HEK293 (cell line): ENCODE results near the gene GCNT2.
A peak's percentile ranks its signal among the peaks of the same experiment; 100 is the strongest.

Experiments used
- CTCF ChIA-PET: fragments of 350-600 bp; formaldehyde crosslinking; extraction: SDS; loops from one replicate; lab custom pipeline; 2021; ENCODE audit warnings: antibody characterized with exemption; lab: Yijun Ruan, JAX
- POLR2A ChIA-PET: fragments of 300-600 bp; formaldehyde crosslinking; extraction: SDS; loops from one replicate; lab custom pipeline; 2020; ENCODE audit warnings: antibody characterized with exemption, inconsistent platforms; lab: Yijun Ruan, JAX
- H3K27ac ChIP-seq: fragments of 200-500 bp; sonication (Bioruptor generic); 2 replicates; pipeline ENCODE4 v1.5.1; 2014; ENCODE audit warnings: low read depth, low read length, control low read depth, inconsistent platforms; ENCODE audit errors: extremely low read depth
- H3K36me3 ChIP-seq, 2 experiments: fragments of 200-500 bp in 1 of 2; sonication (Bioruptor generic) in 1 of 2; 1 replicate in 1 of 2; 2 replicates in 1 of 2; pipeline ENCODE4 v1.5.1; 2014 to 2017; ENCODE audit warnings: inconsistent platforms in 2 of 2, low read length in 2 of 2; ENCODE audit not compliant: control insufficient read depth in 2 of 2, insufficient read depth in 1 of 2
- H3K4me1 ChIP-seq: fragments of 200-500 bp; sonication (Bioruptor generic); 2 replicates; pipeline ENCODE4 v1.5.1; 2014; ENCODE audit warnings: mild to moderate bottlenecking, low read length, inconsistent platforms; ENCODE audit not compliant: control insufficient read depth, insufficient read depth
- H3K4me3 ChIP-seq: 2 replicates; pipeline ENCODE4 v1.5.1; 2011; ENCODE audit warnings: low read depth, mild to moderate bottlenecking, control low read depth, low read length, moderate library complexity
- H3K9me3 ChIP-seq: fragments of 200-500 bp; sonication (Bioruptor generic); 2 replicates; pipeline ENCODE4 v1.5.1; 2014; ENCODE audit warnings: low read depth, low read length, inconsistent platforms; ENCODE audit not compliant: control insufficient read depth, insufficient read depth
- FEZF1 ChIP-seq: fragments of 450-650 bp; formaldehyde crosslinking; IDR thresholded peaks from 2 replicates; pipeline ENCODE4 v1.5.1; 2016; ENCODE audit warnings: missing biosample characterization, missing genetic modification characterization
- GLIS1 ChIP-seq: fragments of 450-650 bp; formaldehyde crosslinking; IDR thresholded peaks from 2 replicates; pipeline ENCODE4 v1.5.1; 2016; ENCODE audit warnings: missing biosample characterization, missing genetic modification characterization
- HOXD13 ChIP-seq: sonication (generic); formaldehyde crosslinking; IDR thresholded peaks from 2 replicates; pipeline ENCODE4 v1.8.0; 2022; ENCODE audit warnings: missing genetic modification reagents, borderline replicate concordance
- KLF1 ChIP-seq: fragments of 450-650 bp; formaldehyde crosslinking; IDR thresholded peaks from 2 replicates; pipeline ENCODE4 v1.5.1; 2016; ENCODE audit warnings: missing biosample characterization, missing genetic modification characterization
- KLF9 ChIP-seq: fragments of 450-650 bp; formaldehyde crosslinking; IDR thresholded peaks from 2 replicates; pipeline ENCODE4 v1.5.1; 2016; ENCODE audit warnings: missing biosample characterization, missing genetic modification characterization, low read depth
- OVOL3 ChIP-seq: fragments of 450-650 bp; formaldehyde crosslinking; IDR thresholded peaks from 2 replicates; pipeline ENCODE4 v1.5.1; 2016; ENCODE audit warnings: missing biosample characterization, missing genetic modification characterization
- REPIN1 ChIP-seq: fragments of 450-650 bp; formaldehyde crosslinking; IDR thresholded peaks from 2 replicates; pipeline ENCODE4 v1.5.1; 2017; ENCODE audit warnings: missing biosample characterization, missing genetic modification characterization, low read depth
- SALL2 ChIP-seq: fragments of 450-650 bp; formaldehyde crosslinking; IDR thresholded peaks from 2 replicates; pipeline ENCODE4 v1.5.0; 2017; ENCODE audit warnings: missing biosample characterization, mild to moderate bottlenecking, missing genetic modification characterization, borderline replicate concordance
- SP7 ChIP-seq: fragments of 450-650 bp; formaldehyde crosslinking; IDR thresholded peaks from 2 replicates; pipeline ENCODE4 v1.5.1; 2016; ENCODE audit warnings: missing biosample characterization, missing genetic modification characterization
- WT1 ChIP-seq: fragments of 450-650 bp; formaldehyde crosslinking; IDR thresholded peaks from 2 replicates; pipeline ENCODE4 v1.5.1; 2016; ENCODE audit warnings: missing biosample characterization, missing genetic modification characterization
- ZBTB7A ChIP-seq: fragments of 450-650 bp; formaldehyde crosslinking; IDR thresholded peaks from 2 replicates; pipeline ENCODE4 v1.5.1; 2016; ENCODE audit warnings: low read depth, missing biosample characterization, missing genetic modification characterization
- ZFP69B ChIP-seq: fragments of 450-650 bp; formaldehyde crosslinking; IDR thresholded peaks from 2 replicates; pipeline ENCODE4 v1.5.1; 2016; ENCODE audit warnings: missing biosample characterization, missing genetic modification characterization
- ZIC2 ChIP-seq: fragments of 450-650 bp; formaldehyde crosslinking; IDR thresholded peaks from 2 replicates; pipeline ENCODE4 v1.5.1; 2016; ENCODE audit warnings: missing biosample characterization, missing genetic modification characterization
- ZNF114 ChIP-seq: fragments of 450-650 bp; formaldehyde crosslinking; IDR thresholded peaks from 2 replicates; pipeline ENCODE4 v1.5.0; 2017; ENCODE audit warnings: missing biosample characterization, missing genetic modification characterization
- ZNF138 ChIP-seq: fragments of 450-650 bp; formaldehyde crosslinking; IDR thresholded peaks from 2 replicates; pipeline ENCODE4 v1.5.1; 2016; ENCODE audit warnings: missing biosample characterization, missing genetic modification characterization, borderline replicate concordance
- ZNF16 ChIP-seq: fragments of 450-650 bp; formaldehyde crosslinking; IDR thresholded peaks from 2 replicates; pipeline ENCODE4 v1.5.1; 2016; ENCODE audit warnings: low read depth, missing biosample characterization, missing genetic modification characterization
- ZNF266 ChIP-seq: fragments of 450-650 bp; formaldehyde crosslinking; IDR thresholded peaks from 2 replicates; pipeline ENCODE4 v1.5.1; 2016; ENCODE audit warnings: missing biosample characterization, missing genetic modification characterization, low read depth
- ZNF366 ChIP-seq: fragments of 450-650 bp; formaldehyde crosslinking; conservative IDR thresholded peaks from 2 replicates; pipeline ENCODE4 v1.5.1; 2016; ENCODE audit warnings: missing biosample characterization, missing genetic modification characterization
- ZNF37A ChIP-seq: fragments of 450-650 bp; IDR thresholded peaks from 2 replicates; pipeline ENCODE4 v1.5.1; 2018; ENCODE audit warnings: missing biosample characterization, missing genetic modification characterization
- ZNF558 ChIP-seq: fragments of 450-650 bp; formaldehyde crosslinking; IDR thresholded peaks from 2 replicates; pipeline ENCODE4 v1.5.1; 2016; ENCODE audit warnings: missing biosample characterization, missing genetic modification characterization
- ZNF677 ChIP-seq: fragments of 450-650 bp; IDR thresholded peaks from 2 replicates; pipeline ENCODE4 v1.5.0; 2018; ENCODE audit warnings: missing biosample characterization, mild to moderate bottlenecking, missing genetic modification characterization, moderate library complexity
- ZNF707 ChIP-seq: fragments of 450-650 bp; formaldehyde crosslinking; IDR thresholded peaks from 2 replicates; pipeline ENCODE4 v1.5.1; 2016; ENCODE audit warnings: missing biosample characterization, missing genetic modification characterization
- TF ChIP-seq, protein P1 (sequence below): fragments of 450-650 bp; formaldehyde crosslinking; IDR thresholded peaks from 2 replicates; pipeline ENCODE4 v1.5.1; 2016; ENCODE audit warnings: missing biosample characterization, missing genetic modification characterization
- TF ChIP-seq, protein P2 (sequence below): fragments of 450-650 bp; formaldehyde crosslinking; IDR thresholded peaks from 2 replicates; pipeline ENCODE4 v1.5.1; 2016; ENCODE audit warnings: missing biosample characterization, missing genetic modification characterization
- TF ChIP-seq, protein P3 (sequence below): fragments of 450-650 bp; formaldehyde crosslinking; IDR thresholded peaks from 2 replicates; pipeline ENCODE4 v1.5.1; 2016; ENCODE audit warnings: missing biosample characterization, missing genetic modification characterization
- TF ChIP-seq, protein P4 (sequence below): fragments of 450-650 bp; formaldehyde crosslinking; IDR thresholded peaks from 2 replicates; pipeline ENCODE4 v1.5.1; 2017; ENCODE audit warnings: missing biosample characterization, missing genetic modification characterization
- TF ChIP-seq, protein P5 (sequence below): fragments of 450-650 bp; formaldehyde crosslinking; IDR thresholded peaks from 2 replicates; pipeline ENCODE4 v1.5.1; 2017; ENCODE audit warnings: missing biosample characterization, missing genetic modification characterization
- TF ChIP-seq, protein P6 (sequence below): fragments of 450-650 bp; formaldehyde crosslinking; IDR thresholded peaks from 2 replicates; pipeline ENCODE4 v1.5.1; 2016; ENCODE audit warnings: missing biosample characterization, missing genetic modification characterization

The GCNT2 gene

DNA sequence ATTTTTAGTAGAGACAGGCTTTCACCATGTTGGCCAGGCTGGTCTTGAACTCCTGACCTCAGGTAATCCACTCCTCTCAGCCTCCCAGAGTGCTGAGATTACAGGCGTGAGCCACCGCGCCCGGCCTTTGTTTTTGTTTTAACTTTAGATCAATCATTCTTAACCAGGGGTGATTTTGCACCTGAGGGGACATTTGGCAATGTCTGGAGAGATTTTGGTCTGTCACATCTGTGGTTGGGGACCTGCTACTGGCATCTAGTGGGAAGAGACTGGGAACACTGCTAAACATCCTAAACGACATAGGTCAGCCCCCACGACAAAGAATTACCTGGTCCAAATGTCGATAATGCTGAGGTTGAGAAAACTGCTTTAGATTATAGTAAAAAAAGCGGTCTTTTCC, 91.0 kb downstream of the GCNT2 start (continued):
- TF ChIP-seq SP7 (tag by site-specific recombination) (no peak), ZNF366 (tag by site-specific recombination) (no peak), ZNF677 (no peak), ZFP69B (tag by site-specific recombination) (no peak)
- TF ChIP-seq, protein P1, sequence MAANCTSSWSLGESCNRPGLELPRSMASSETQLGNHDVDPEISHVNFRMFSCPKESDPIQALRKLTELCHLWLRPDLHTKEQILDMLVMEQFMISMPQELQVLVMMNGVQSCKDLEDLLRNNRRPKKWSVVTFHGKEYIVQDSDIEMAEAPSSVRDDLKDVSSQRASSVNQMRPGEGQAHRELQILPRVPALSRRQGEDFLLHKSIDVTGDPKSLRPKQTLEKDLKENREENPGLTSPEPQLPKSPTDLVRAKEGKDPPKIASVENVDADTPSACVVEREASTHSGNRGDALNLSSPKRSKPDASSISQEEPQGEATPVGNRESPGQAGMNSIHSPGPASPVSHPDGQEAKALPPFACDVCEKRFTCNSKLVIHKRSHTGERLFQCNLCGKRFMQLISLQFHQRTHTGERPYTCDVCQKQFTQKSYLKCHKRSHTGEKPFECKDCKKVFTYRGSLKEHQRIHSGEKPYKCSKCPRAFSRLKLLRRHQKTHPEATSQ = no peak
- TF ChIP-seq, all 188 proteins: peak for 0

DNA sequence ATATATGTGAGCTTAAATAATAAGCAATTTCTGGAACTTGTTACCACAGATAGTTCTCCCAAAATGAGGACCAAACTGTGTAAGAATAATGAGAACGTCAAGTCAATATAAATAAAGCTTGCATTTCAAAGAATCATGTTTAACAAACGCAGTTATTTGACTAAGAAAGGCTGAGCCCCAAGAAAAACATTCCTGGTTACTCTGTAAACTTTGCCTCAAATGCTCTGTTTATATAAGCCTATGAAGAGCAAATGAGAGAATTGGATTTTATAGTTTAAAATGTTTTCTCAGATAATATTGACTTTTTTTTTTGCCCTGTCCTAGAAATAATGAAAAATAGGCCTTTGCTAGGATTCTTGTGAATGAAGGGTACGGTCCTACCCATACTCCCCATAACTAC, 91.9 kb downstream of the GCNT2 start:
- no peaks in the 10 kb centered on the region for H3K36me3 ChIP-seq
- peaks cover 17% of the 10 kb centered on the region for H3K4me1 ChIP-seq
- no peaks in the 10 kb centered on the region for H3K9me3 ChIP-seq
- no peak overlapping the region for H3K4me3 ChIP-seq
- POLR2A ChIA-PET = no interaction called here
- H3K27ac ChIP-seq = no peak overlapping the region
- CTCF ChIA-PET = interaction anchor here (0.6 to 1.3 kb wide), 4 partner anchors 8 to 134 kb away, joined by 3 to 6 read pairs (median 4); no protein-coding TSS in a partner anchor
- TF ChIP-seq, protein P2, sequence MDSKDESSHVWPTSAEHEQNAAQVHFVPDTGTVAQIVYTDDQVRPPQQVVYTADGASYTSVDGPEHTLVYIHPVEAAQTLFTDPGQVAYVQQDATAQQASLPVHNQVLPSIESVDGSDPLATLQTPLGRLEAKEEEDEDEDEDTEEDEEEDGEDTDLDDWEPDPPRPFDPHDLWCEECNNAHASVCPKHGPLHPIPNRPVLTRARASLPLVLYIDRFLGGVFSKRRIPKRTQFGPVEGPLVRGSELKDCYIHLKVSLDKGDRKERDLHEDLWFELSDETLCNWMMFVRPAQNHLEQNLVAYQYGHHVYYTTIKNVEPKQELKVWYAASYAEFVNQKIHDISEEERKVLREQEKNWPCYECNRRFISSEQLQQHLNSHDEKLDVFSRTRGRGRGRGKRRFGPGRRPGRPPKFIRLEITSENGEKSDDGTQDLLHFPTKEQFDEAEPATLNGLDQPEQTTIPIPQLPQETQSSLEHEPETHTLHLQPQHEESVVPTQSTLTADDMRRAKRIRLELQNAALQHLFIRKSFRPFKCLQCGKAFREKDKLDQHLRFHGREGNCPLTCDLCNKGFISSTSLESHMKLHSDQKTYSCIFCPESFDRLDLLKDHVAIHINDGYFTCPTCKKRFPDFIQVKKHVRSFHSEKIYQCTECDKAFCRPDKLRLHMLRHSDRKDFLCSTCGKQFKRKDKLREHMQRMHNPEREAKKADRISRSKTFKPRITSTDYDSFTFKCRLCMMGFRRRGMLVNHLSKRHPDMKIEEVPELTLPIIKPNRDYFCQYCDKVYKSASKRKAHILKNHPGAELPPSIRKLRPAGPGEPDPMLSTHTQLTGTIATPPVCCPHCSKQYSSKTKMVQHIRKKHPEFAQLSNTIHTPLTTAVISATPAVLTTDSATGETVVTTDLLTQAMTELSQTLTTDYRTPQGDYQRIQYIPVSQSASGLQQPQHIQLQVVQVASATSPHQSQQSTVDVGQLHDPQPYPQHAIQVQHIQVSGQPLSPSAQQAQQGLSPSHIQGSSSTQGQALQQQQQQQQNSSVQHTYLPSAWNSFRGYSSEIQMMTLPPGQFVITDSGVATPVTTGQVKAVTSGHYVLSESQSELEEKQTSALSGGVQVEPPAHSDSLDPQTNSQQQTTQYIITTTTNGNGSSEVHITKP (tag by site-specific recombination) = no peak
- TF ChIP-seq ZNF138 (tag by site-specific recombination) (no peak), ZNF16 (tag by site-specific recombination) (no peak), ZNF558 (tag by site-specific recombination) (no peak), HOXD13 (CRISPR knock-in tag) (no peak), ZNF114 (tag by site-specific recombination) (no peak), ZIC2 (tag by site-specific recombination) (no peak), OVOL3 (tag by site-specific recombination) (peak; percentile 60; the same call in 1 of the 2 replicates), ZNF266 (tag by site-specific recombination) (no peak), KLF1 (tag by site-specific recombination) (peak; percentile 13; the same call in 1 of the 2 replicates), ZNF37A (tag by site-specific recombination) (no peak), KLF9 (tag by site-specific recombination) (no peak), REPIN1 (tag by site-specific recombination) (no peak), ZBTB7A (tag by site-specific recombination) (no peak), ZNF707 (no peak), SALL2 (no peak), WT1 (tag by site-specific recombination) (peak; percentile 86), FEZF1 (tag by site-specific recombination) (peak; percentile 81), GLIS1 (tag by site-specific recombination) (no peak)
- TF ChIP-seq, protein P3, sequence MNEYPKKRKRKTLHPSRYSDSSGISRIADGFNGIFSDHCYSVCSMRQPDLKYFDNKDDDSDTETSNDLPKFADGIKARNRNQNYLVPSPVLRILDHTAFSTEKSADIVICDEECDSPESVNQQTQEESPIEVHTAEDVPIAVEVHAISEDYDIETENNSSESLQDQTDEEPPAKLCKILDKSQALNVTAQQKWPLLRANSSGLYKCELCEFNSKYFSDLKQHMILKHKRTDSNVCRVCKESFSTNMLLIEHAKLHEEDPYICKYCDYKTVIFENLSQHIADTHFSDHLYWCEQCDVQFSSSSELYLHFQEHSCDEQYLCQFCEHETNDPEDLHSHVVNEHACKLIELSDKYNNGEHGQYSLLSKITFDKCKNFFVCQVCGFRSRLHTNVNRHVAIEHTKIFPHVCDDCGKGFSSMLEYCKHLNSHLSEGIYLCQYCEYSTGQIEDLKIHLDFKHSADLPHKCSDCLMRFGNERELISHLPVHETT (tag by site-specific recombination) = no peak
- TF ChIP-seq, protein P4, sequence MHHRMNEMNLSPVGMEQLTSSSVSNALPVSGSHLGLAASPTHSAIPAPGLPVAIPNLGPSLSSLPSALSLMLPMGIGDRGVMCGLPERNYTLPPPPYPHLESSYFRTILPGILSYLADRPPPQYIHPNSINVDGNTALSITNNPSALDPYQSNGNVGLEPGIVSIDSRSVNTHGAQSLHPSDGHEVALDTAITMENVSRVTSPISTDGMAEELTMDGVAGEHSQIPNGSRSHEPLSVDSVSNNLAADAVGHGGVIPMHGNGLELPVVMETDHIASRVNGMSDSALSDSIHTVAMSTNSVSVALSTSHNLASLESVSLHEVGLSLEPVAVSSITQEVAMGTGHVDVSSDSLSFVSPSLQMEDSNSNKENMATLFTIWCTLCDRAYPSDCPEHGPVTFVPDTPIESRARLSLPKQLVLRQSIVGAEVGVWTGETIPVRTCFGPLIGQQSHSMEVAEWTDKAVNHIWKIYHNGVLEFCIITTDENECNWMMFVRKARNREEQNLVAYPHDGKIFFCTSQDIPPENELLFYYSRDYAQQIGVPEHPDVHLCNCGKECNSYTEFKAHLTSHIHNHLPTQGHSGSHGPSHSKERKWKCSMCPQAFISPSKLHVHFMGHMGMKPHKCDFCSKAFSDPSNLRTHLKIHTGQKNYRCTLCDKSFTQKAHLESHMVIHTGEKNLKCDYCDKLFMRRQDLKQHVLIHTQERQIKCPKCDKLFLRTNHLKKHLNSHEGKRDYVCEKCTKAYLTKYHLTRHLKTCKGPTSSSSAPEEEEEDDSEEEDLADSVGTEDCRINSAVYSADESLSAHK = no peak
- TF ChIP-seq, protein P5, sequence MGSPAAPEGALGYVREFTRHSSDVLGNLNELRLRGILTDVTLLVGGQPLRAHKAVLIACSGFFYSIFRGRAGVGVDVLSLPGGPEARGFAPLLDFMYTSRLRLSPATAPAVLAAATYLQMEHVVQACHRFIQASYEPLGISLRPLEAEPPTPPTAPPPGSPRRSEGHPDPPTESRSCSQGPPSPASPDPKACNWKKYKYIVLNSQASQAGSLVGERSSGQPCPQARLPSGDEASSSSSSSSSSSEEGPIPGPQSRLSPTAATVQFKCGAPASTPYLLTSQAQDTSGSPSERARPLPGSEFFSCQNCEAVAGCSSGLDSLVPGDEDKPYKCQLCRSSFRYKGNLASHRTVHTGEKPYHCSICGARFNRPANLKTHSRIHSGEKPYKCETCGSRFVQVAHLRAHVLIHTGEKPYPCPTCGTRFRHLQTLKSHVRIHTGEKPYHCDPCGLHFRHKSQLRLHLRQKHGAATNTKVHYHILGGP (tag by site-specific recombination) = peak; percentile 88
- TF ChIP-seq, protein P6, sequence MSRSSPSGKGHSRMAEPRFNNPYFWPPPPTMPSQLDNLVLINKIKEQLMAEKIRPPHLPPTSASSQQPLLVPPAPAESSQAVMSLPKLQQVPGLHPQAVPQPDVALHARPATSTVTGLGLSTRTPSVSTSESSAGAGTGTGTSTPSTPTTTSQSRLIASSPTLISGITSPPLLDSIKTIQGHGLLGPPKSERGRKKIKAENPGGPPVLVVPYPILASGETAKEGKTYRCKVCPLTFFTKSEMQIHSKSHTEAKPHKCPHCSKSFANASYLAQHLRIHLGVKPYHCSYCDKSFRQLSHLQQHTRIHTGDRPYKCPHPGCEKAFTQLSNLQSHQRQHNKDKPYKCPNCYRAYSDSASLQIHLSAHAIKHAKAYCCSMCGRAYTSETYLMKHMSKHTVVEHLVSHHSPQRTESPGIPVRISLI (tag by site-specific recombination) = no peak
